Measurements from ENCODE around the gene PELI2.

The PELI2 gene

GRCh38 chr14:56300495-56300894 lies 182.3 kb downstream of the PELI2 start:
- H3K4me3 ChIP-seq (ENCODE audit: severe bottlenecking): no peak overlapping the region
- TF ChIP-seq CTCF (IDR thresholded peaks at IDR 0.05; ENCODE audit: poor library complexity, severe bottlenecking): no peak
- H3K36me3 ChIP-seq (ENCODE audit: low read depth): no peaks in the 10 kb centered on the region
- no peaks in the 10 kb centered on the region for H3K27me3 ChIP-seq (ENCODE audit: insufficient read depth, poor library complexity, severe bottlenecking)
- no peak for ATAC-seq (ENCODE audit: low read depth)
- H3K27ac ChIP-seq (ENCODE audit: poor library complexity, severe bottlenecking): no peak overlapping the region
- H3K9me3 ChIP-seq (ENCODE audit: severe bottlenecking): no peaks in the 10 kb centered on the region
- no peak for DNase-seq (ENCODE audit: low spot score)
- no peaks in the 10 kb centered on the region for H3K4me1 ChIP-seq (ENCODE audit: insufficient read depth, poor library complexity, severe bottlenecking)

GRCh38 chr14:56304456-56304855 lies 186.2 kb downstream of the PELI2 start:
- H3K27me3 ChIP-seq (ENCODE audit: insufficient read depth, poor library complexity, severe bottlenecking): no peaks in the 10 kb centered on the region
- DNase-seq (ENCODE audit: low spot score): no peak
- ATAC-seq (ENCODE audit: low read depth): no peak

GRCh38 chr14:56309198-56309597 lies 191.0 kb downstream of the PELI2 start:
- H3K9me3 ChIP-seq (ENCODE audit: severe bottlenecking): no peaks in the 10 kb centered on the region
- no peaks in the 10 kb centered on the region for H3K36me3 ChIP-seq (ENCODE audit: low read depth)
- TF ChIP-seq CTCF (IDR thresholded peaks at IDR 0.05; ENCODE audit: poor library complexity, severe bottlenecking): no peak
- H3K27ac ChIP-seq (ENCODE audit: poor library complexity, severe bottlenecking): no peak overlapping the region
- H3K27me3 ChIP-seq (ENCODE audit: insufficient read depth, poor library complexity, severe bottlenecking): no peaks in the 10 kb centered on the region
- no peak overlapping the region for H3K4me3 ChIP-seq (ENCODE audit: severe bottlenecking)
- no peaks in the 10 kb centered on the region for H3K4me1 ChIP-seq (ENCODE audit: insufficient read depth, poor library complexity, severe bottlenecking)
- ATAC-seq (ENCODE audit: low read depth) (no peak), DNase-seq (ENCODE audit: low spot score) (no peak)

More at GRCh38 chr14:56304456-56304855, 186.2 kb downstream of the PELI2 start:
- no peak overlapping the region for H3K27ac ChIP-seq (ENCODE audit: poor library complexity, severe bottlenecking)
- no peaks in the 10 kb centered on the region for H3K4me1 ChIP-seq (ENCODE audit: insufficient read depth, poor library complexity, severe bottlenecking)
- no peak overlapping the region for H3K4me3 ChIP-seq (ENCODE audit: severe bottlenecking)
- H3K9me3 ChIP-seq (ENCODE audit: severe bottlenecking): no peaks in the 10 kb centered on the region
- no peaks in the 10 kb centered on the region for H3K36me3 ChIP-seq (ENCODE audit: low read depth)
- no peak for TF ChIP-seq CTCF (IDR thresholded peaks at IDR 0.05; ENCODE audit: poor library complexity, severe bottlenecking)

GRCh38 chr14:56310643-56311042 lies 192.4 kb downstream of the PELI2 start:
- Histone ChIP-seq H3K9me3 (ENCODE audit: severe bottlenecking) (no peaks in the 10 kb centered on the region), H3K27me3 (ENCODE audit: insufficient read depth, poor library complexity, severe bottlenecking) (no peaks in the 10 kb centered on the region), H3K36me3 (ENCODE audit: low read depth) (no peaks in the 10 kb centered on the region), H3K27ac (ENCODE audit: poor library complexity, severe bottlenecking) (no peak overlapping the region), H3K4me1 (ENCODE audit: insufficient read depth, poor library complexity, severe bottlenecking) (no peaks in the 10 kb centered on the region), H3K4me3 (ENCODE audit: severe bottlenecking) (no peak overlapping the region)
- TF ChIP-seq CTCF (IDR thresholded peaks at IDR 0.05; ENCODE audit: poor library complexity, severe bottlenecking): no peak
- DNase-seq (ENCODE audit: low spot score) (no peak), ATAC-seq (ENCODE audit: low read depth) (no peak)

- Histone ChIP-seq H3K27me3 (ENCODE audit: insufficient read depth, poor library complexity, severe bottlenecking) (no peaks in the 10 kb centered on the region), H3K9me3 (ENCODE audit: severe bottlenecking) (no peaks in the 10 kb centered on the region), H3K4me3 (ENCODE audit: severe bottlenecking) (no peak overlapping the region), H3K36me3 (ENCODE audit: low read depth) (no peaks in the 10 kb centered on the region), H3K27ac (ENCODE audit: poor library complexity, severe bottlenecking) (no peak overlapping the region), H3K4me1 (ENCODE audit: insufficient read depth, poor library complexity, severe bottlenecking) (no peaks in the 10 kb centered on the region)
- TF ChIP-seq CTCF (IDR thresholded peaks at IDR 0.05; ENCODE audit: poor library complexity, severe bottlenecking): no peak
- no peak for DNase-seq (ENCODE audit: low spot score)
- no peak for ATAC-seq (ENCODE audit: low read depth)
These were observed 195.6 kb downstream of the PELI2 start for GRCh38 chr14:56313789-56314188.

Measured in RWPE2 (cell line).